Measurements from ENCODE around the gene BHLHE40. TPM values are rescaled to one million over a fixed set of nuclear protein-coding genes. Genes with fewer than 3 reads are reported as not detected.

The BHLHE40 gene
- total RNA-seq, 3 donors from 2014 or later = 40.2 to 45.5 (median 42.9) TPM

DNA sequence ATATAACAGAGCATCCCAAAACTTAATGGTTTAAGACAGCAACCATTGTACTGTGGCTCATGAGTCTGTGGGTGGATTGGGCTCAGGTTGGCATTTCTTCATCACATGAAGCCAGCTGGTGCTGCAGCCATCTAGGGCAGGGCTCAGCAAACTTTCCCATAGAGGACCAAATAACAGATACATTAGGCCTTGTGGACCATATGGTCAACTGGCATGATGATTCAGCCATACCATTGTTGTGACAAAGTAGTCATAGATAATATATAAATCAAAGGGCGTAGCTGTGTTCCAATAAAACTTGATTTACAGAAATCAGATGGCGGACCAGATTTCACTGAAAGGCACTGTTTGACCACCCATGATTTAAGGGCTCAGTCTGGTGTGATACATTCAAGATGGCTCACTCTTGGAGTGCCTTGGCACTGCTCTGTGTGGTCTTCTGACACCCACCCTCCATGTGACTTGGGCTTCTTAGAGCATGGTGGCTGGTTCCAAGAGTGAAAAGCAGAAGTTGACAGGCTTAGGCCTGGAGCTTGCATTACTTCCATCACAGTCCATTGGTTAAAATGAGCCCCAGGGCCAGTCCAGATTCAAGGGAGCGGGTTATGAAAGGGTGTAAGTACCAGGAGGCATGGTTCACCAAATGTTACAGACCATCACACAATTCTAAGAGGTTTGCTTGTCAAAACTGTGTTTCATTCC lies 40.8 kb upstream of the BHLHE40 start:
- Histone ChIP-seq H3K4me1 (ENCODE audit: low read depth) (no peaks in the 10 kb centered on the region), H3K36me3 (ENCODE audit: low read depth) (no peaks in the 10 kb centered on the region), H3K4me3 (no peak overlapping the region), H3K9me3 (no peaks in the 10 kb centered on the region)
- peak; percentile 25 for ATAC-seq
- intact Hi-C loops (cut with DNase I, micrococcal nuclease) = no loop called here
- DNase-seq = no peak
- no peak for TF ChIP-seq CTCF (IDR thresholded peaks at IDR 0.05)

GRCh38 chr3:4939276-4939675 lies 40.0 kb upstream of the BHLHE40 start:
- intact Hi-C loops (cut with DNase I, micrococcal nuclease) = no loop called here
- Histone ChIP-seq H3K4me1 (ENCODE audit: low read depth) (no peaks in the 10 kb centered on the region), H3K9me3 (no peaks in the 10 kb centered on the region), H3K36me3 (ENCODE audit: low read depth) (no peaks in the 10 kb centered on the region), H3K4me3 (no peak overlapping the region)
- DNase-seq = no peak
- no peak for ATAC-seq
- TF ChIP-seq CTCF (IDR thresholded peaks at IDR 0.05) = no peak

DNA sequence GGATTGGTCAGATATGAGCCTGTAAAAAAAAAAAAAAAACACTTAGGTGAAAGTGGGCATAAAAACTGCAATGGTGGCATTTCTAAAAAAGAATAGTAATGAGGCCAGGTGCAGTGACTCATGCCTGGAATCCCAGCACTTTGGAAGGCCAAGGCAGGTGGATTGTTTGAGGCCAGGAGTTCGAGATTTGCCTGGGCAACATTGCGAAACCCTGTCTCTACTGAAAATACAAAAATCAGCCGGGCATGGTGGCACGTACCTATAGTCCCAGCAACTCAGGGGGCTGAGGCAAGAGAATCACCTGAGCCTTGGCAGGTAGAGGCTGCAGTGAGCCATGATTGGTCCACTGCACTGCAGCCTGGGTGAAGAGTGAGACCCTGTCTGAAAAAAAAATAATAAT lies 38.3 kb upstream of the BHLHE40 start:
- Histone ChIP-seq H3K4me3 (no peak overlapping the region), H3K9me3 (no peaks in the 10 kb centered on the region), H3K36me3 (ENCODE audit: low read depth) (no peaks in the 10 kb centered on the region), H3K4me1 (ENCODE audit: low read depth) (no peaks in the 10 kb centered on the region)
- intact Hi-C loops (cut with DNase I, micrococcal nuclease) = no loop called here
- ATAC-seq = no peak
- TF ChIP-seq CTCF (IDR thresholded peaks at IDR 0.05) = no peak
- no peak for DNase-seq

DNA sequence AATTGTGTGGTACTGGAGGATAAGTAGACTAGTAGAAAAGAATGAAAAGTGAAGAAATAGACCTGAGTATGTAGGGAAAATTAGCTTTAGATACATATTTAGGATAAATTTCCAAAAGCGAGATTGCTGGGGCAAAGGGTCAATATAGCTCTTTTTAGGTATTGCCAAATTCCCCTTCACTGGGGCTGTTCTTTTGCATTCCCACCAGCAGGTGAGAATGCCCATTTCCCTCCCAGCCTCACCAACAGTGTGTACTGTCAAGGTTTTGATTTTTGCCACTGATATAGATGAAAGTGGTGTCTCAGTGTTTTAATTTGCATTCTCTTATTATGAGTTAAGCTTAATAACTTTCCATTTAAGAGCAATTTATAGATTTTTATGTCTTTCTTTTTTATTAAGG lies 35.7 kb upstream of the BHLHE40 start:
- Histone ChIP-seq H3K4me3 (no peak overlapping the region), H3K36me3 (ENCODE audit: low read depth) (no peaks in the 10 kb centered on the region), H3K4me1 (ENCODE audit: low read depth) (no peaks in the 10 kb centered on the region), H3K9me3 (no peaks in the 10 kb centered on the region)
- intact Hi-C loops (cut with DNase I, micrococcal nuclease) = no loop called here
- no peak for DNase-seq
- ATAC-seq = no peak
- TF ChIP-seq CTCF (IDR thresholded peaks at IDR 0.05) = no peak

- ATAC-seq = no peak
- Histone ChIP-seq H3K4me1 (ENCODE audit: low read depth) (no peaks in the 10 kb centered on the region), H3K9me3 (no peaks in the 10 kb centered on the region), H3K36me3 (ENCODE audit: low read depth) (no peaks in the 10 kb centered on the region), H3K4me3 (no peak overlapping the region)
- intact Hi-C loops (cut with DNase I, micrococcal nuclease) = no loop called here
- no peak for DNase-seq
- no peak for TF ChIP-seq CTCF (IDR thresholded peaks at IDR 0.05)
Observed at GRCh38 chr3:4945324-4945723, 33.9 kb upstream of the BHLHE40 start.

GRCh38 chr3:4947028-4947427 lies 32.2 kb upstream of the BHLHE40 start:
- H3K4me1 ChIP-seq (ENCODE audit: low read depth) = no peaks in the 10 kb centered on the region
- no peak overlapping the region for H3K4me3 ChIP-seq
- no peak for DNase-seq
- no peaks in the 10 kb centered on the region for H3K36me3 ChIP-seq (ENCODE audit: low read depth)
- no peak for TF ChIP-seq CTCF (IDR thresholded peaks at IDR 0.05)
- intact Hi-C loops (cut with DNase I, micrococcal nuclease) = no loop called here
- no peak for ATAC-seq
- H3K9me3 ChIP-seq = no peaks in the 10 kb centered on the region

Measured in mucosa of descending colon (tissue), 3 donors.